GM21717 (cell line): ENCODE data around the gene COL1A2.

Experiments used
- ATAC-seq: cut with Tn5 transposase; IDR thresholded peaks from one replicate; pipeline ENCODE4 v1.9.1; 2021; ENCODE audit warnings: mild to moderate bottlenecking, moderate library complexity; ENCODE audit not compliant: unreplicated experiment

The COL1A2 gene

DNA sequence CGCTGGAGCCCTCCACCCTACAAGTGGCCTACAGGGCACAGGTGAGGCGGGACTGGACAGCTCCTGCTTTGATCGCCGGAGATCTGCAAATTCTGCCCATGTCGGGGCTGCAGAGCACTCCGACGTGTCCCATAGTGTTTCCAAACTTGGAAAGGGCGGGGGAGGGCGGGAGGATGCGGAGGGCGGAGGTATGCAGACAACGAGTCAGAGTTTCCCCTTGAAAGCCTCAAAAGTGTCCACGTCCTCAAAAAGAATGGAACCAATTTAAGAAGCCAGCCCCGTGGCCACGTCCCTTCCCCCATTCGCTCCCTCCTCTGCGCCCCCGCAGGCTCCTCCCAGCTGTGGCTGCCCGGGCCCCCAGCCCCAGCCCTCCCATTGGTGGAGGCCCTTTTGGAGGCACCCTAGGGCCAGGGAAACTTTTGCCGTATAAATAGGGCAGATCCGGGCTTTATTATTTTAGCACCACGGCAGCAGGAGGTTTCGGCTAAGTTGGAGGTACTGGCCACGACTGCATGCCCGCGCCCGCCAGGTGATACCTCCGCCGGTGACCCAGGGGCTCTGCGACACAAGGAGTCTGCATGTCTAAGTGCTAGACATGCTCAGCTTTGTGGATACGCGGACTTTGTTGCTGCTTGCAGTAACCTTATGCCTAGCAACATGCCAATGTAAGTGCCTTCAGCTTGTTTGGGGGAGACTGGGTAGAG, at the start of gene COL1A2:
Gene COL1A2, plus strand, starts transcription at position 459 of the 704 bp plus-strand sequence. Its CDS starts 137 bp downstream, at position 596.
- no peak for ATAC-seq

DNA sequence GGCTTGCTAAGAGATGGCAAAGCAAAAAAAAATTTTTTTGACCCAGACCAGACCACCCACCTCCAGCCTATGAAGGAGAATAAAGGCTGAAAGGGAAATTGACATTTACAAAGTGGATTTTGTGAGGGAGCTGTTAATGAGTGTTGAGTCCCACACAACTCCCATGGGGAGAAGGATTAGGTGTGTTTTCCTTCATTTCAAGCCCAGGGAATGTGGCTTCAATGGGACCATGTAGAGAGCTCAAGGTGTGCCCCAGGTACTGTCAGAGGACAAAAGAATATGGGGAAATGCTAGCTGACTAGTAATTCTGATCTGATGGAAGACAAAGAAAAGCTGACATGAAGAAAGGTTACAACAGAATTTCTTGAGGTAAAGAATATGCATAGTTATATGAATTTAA, 48.8 kb upstream of the COL1A2 start:
- no peak for ATAC-seq

DNA sequence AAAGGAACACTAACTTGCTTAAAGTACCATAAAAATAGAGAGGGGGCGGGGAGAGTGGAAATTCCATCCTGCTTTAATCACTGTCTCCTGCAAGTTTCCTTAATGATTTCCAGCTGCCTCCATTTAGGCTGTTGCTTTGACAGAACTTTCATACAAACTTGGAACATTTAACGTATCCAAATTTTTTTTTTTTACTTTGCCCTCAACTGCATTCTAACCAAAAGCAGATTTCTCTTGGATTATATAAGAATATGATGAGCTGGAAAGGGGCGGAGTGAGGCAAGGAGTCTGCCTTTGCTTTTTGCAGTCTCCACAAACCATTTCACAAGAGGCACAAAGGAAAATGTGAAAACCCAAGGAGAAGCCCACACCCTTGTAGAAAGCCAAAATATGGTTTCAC, 46.6 kb upstream of the COL1A2 start:
- no peak for ATAC-seq

DNA sequence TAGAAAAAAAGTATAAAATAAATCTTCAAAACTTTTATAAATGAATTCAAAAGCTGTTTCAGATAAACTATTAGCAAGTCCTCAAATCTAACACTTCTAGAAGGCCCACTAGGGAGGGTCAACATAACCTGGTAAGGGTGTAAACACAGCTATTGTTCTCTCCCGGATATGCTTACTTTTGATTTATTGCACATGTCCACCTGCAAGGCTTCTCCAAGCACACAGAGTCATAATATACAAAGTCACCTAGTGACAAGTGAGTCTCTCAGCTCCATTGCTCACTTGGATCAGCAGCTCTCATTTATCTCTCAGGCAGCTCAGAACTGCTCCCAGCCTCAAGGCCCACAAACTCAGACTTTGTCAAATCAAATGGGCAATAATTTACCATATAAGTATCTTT, 44.0 kb upstream of the COL1A2 start:
- ATAC-seq, result no peak

DNA sequence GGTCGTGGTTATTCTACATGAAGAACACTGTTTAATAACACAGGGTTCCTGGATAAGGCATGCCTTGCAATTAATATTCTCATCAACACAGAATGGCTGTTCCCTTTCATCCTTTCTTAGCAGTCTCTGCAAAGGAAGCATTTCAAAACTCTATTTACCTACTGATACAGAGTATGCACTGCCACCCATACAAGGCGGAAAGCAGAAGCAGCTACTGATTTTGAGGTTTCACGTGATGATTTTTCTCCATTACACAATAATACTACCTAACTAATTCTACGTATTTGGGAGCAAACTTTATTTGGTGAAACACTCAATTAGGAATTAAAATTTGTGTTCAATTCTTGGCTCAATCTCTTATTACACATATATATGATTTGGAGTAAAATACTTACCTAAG, 43.0 kb upstream of the COL1A2 start:
- no peak for ATAC-seq

DNA sequence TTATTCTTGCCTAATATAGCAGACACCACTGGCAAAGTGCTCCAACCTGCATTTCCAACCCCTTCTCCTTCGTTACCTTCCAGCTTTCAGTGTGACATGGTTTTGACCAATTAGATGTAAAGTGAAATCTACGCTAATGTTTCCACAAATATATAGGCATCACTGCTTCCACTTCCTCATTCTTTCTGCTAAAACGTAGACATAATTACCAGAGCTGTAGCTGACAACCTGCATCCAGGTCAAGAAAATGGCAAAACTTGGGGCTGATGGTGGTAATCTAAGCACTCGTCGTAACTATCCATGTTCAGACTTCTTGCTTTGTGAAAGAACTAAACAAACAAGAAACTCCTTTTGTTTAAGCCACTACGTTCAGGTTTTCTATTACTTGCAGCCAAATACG, 41.8 kb upstream of the COL1A2 start:
- no peak for ATAC-seq

DNA sequence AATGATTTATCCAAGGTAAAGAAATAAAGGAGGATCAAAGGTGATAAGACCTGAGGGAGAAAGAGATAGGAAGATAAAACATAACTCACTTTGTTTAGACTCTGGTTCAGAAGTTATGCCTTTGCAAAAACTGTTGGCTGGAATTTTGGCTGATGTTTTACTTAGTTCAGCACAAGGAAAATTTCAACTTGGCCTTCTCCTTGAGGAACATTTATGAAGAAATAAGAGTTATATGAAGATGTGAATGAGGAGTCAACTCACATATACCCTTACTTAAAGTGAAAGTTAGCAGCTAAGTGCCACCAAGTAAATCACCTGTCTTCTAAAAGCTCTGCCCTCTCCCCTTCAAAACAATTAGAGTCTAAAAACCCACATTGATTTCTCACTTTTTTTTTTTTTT, 39.7 kb upstream of the COL1A2 start:
- no peak for ATAC-seq

DNA sequence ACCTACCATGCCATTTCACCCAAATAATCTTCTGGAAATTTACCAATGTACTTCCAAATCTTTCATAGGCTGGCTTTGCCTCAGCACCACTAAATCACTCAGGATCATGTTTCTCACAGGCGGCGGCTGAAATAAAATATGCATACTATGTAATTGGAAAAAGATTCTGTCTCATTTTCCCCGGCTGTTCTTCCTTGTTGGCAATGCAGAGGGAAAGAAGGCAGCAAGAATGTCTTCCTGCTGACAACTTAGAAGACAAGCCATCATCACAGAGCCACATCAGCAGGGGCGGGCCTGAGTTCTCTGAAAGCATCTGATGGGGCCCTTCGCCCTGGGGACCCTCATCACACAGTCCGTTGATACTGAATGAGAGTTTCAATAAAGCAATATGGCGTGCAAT, 39.2 kb upstream of the COL1A2 start:
- ATAC-seq, result no peak

DNA sequence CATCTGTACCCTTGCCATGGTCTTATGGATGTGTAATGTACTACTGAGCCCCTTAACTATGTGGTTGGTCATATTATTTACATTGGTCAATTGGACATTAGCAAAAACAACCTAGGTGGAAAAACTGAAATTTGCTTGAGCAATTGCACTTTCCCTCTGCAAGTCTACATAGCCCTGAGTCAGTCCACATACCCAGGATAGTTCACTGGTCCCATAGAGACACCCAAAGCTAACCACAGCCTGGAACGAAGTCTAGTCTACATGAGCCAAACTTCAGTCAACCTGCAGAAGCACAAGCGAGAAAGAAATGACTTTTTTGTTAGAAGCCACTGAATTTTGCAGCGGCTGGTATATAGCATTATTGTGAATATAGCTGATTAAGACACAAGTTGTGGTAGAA, 37.6 kb upstream of the COL1A2 start:
- ATAC-seq, result no peak

DNA sequence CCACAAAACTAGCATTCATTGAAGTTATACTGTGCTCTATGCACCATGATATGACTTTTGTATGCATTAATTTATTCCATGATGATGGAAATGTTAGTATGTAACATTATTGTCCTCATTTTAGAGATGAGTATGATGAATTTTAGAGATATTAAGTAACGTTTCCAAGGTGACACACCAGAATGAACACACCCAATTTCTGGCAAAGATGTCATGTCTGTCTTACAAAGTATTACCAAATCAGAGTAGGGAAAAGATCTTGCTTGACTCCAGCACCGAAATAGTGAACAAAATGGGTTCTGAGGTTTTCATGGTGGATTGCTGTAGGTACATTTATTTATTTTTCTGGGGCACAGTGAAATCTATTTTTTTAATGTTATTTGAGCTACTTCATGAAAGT, 33.8 kb upstream of the COL1A2 start:
- no peak for ATAC-seq

DNA sequence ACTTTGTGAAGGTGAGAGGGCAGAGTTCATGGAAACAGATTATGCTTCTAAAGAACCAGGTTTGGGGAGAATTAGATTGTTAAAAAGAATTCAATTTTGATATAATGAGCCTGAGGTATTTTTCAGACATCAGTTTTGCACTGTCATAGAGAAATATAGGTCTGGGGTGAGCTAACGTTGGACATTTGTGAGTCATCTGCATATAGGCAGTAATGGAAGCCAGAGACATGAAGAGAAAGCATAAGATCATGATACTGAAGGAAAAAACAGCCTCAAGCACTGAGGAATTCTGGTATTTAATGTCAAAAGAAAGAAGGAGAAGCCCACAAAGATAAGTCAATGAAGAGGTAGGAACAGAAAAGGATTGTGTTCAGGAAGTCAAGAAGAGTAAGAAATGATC, 32.4 kb upstream of the COL1A2 start:
- no peak for ATAC-seq

DNA sequence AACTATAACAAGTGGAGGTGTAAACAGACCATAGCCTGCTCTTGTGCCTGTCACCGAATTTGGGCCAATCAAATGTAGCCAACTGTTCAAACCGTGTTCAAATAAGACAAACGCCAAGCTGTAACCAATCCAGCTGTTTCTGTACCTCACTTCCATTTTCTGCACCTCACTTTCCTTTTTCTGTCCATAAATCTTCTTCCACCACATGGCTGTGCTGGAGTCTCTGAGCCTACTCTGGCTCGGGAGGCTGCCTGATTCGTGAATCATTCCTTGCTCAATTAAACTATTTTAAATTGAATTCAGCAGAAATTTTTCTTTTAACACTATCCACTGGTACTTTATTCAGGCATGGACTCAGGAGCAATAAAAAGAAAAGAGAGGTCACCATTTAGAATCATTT, 29.9 kb upstream of the COL1A2 start:
- no peak for ATAC-seq

DNA sequence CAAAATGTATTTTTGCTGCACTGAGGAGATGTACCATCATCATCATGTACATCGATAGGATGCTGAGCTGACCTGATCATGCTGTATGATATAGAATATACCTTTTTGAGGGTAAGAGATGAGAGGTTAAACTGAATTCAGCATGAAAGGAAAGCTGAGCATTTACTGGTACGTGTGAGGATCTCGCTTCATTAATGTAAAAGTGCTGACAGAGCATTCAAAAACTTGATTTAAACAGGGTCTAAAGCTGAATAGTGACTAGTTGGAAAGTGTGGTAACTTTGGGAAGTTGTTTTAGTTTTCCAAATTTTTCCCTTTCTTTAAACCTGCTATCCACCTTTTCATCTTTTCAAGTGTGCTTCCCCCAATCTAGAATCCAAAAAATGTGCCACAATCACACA, 28.5 kb upstream of the COL1A2 start:
- ATAC-seq, result no peak

DNA sequence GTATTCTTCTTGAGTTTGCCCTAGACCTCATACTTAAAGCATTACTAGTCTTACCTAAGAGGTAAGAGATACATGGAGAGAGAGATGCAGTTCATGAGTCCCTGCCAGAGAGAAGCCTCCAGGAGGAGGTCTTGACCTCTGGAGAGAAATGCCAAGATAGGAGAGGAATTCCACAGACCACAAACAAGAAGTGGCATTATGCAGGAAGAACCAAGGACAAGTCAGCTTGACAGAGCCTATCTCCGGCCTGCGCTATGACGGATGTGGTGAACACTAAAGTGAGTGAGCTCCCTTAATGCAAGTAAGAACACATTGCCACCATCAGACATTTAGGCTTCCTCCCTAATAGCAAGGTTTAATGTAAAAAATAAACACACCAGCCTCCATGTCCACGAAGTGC, 27.9 kb upstream of the COL1A2 start:
- no peak for ATAC-seq

DNA sequence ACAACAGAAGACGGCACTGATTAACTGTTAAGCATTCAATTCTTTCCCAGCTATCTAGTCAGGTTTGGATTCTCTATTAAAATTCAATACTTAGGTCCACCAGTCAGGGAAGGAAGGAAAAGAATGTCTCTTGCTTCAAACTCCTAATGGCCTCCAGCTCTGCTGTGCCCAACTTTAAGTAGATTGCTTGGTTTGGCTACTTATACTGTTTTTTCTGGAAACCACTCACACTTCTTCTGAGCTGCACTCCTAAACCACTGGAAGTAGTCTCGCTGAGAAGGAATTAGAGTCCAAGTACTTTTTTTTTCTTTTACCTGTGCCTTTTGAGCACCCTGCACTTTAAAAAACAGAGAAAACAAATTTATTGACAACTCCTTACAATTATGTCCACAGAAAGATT, 26.7 kb upstream of the COL1A2 start:
- no peak for ATAC-seq

DNA sequence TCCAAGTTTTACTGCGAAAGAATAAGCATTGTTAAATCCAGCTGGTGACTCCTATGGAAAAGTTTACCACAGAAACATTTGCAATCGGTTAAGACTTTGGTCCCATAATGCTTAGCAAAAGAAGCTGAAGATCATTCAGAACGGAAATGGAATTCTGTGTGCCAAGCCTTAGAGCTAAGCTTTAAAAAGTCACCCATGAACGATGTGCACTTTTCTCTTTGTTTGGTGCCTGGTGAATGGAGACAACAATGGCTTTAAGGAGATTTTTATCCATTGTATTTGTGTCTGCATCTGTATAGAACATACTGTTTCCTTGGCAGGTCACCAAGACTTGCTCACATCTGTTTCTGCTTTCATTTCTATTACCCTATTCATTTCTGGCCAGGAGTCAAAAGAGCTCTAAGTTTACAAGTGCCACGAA, 26.3 kb upstream of the COL1A2 start:
- ATAC-seq, result no peak

DNA sequence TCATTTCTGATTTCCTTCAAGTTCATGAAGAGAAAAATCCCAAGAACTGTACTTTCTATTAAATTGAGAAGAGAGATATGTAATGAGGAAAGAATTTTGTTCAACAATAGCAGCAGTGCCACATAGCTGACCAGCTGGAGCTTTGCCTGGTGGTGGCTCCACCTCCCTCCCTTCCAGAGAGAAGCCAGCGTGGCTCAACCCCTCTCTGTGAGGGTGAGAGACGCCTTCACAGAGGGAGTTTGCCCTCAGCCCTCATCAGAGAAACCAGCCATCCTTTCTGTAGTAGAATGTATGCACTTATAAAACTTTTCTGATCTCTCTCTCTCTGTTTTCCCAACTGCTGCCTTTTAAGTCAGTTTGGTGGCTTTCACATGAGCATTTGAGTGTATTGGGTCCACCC, 20.5 kb upstream of the COL1A2 start:
- ATAC-seq, result no peak

DNA sequence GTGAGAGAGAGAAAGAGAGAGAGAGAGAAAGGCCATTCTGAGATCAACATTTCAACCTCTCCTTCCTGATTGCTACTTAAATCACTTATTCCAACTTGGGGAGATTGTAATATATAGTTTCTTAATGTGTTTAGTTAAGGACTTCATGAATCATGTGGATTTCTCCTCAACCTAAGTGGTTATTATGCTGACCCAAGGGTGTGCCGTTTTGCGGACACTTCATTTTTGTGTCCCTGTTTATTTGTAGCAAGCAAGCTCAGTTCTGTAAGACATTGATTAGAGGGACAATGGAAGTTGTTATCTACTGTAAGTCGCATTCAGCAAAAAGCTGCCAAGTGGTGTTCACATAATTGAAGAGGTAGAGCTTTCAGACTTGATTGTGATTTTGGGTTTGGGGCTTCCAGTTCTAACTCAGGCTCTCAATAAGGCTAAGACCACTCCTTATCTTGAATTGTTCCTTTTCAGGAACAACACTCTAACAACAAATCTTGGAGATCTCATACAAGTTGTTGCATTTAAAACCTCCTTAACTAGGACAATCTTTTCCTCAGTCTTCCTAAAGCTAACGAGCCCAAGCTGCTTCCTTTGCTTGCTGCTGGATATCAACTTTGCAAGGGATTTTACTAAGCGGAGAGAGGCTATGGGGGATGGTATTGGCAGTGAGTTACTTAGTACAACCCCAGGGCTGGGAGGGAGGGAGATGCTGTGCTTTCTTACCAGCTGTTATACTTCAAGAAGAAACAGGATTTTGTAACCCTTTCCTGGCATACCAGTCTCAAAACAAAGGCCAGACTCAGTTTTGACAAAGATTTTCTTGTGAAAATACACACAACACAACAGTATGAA, 19.8 kb upstream of the COL1A2 start:
- no peak for ATAC-seq

DNA sequence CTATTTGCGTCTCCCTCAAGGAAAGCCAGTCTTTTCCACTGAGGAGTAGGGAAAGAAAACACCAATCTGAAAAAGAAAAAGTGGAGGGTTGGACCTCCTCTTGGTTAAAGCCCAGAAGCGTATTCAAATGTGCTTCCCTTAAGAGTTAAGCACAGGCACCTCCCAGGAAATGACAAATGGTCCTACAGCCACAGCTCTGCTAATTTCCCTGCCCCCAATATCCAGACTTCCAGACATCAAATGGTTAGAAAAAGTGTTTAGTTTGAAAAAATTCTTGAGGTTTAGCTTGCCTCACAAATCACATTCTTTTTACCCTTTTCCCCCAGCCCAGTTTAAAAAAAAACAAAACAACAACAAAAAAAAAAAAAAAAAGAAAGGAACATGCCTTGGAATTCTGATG, 19.0 kb upstream of the COL1A2 start:
- ATAC-seq, result no peak

DNA sequence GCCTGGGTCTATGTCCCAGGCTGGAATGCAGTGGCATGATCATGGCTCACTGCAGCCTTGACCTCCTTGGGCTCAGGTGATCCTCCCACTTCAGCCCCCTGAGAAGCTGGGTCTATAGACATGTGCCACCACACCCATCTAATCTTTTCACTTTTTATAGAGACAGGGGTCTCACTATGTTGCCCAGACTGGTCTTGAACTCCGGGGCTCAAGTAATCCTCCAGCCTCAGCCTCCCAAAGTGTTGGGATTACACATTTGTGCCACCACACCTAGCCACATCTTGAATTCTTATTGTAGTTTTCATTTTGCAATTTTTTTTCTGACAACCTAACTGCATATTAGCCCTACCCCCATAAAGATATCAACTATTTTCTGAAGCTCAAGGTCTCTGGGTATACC, 18.4 kb upstream of the COL1A2 start:
- no peak for ATAC-seq

DNA sequence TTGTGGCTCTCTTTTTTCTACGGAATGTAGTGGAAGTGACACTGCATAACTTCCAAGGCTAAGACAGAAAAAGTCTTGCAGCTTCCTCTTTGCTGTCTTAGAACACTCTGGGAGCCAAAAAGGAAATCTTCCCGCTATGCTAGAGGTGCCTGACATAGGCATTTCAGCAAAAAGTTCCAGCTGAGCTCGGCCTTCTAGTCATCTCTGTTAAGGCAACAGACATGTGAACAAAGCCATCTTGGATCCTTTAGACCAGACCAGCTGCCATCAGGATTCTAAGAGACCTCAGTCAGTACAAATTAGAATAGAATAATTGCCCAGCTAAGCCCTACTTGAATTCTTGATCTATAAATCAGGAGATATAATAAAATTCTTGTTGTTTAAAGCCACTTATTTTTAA, 16.3 kb upstream of the COL1A2 start:
- ATAC-seq, result no peak

DNA sequence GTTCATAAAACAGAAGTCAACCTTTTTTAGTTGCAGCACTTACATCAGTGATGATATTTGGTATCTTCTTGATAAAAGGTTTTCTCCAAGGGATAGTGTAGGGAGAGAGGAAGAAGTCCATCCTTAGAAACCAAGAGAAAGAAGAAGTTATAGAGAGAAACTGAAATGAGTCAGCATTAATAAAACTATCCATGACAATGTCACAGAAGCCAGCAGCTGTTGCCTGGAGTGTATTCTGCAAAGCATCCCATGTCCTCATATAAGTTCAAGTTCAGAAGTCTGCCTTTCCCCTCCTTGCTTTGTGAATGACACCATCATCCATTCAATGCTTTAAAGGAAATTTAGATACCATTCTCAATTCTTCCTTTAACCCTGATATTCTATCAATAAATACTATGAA, 14.4 kb upstream of the COL1A2 start:
- ATAC-seq, result no peak

DNA sequence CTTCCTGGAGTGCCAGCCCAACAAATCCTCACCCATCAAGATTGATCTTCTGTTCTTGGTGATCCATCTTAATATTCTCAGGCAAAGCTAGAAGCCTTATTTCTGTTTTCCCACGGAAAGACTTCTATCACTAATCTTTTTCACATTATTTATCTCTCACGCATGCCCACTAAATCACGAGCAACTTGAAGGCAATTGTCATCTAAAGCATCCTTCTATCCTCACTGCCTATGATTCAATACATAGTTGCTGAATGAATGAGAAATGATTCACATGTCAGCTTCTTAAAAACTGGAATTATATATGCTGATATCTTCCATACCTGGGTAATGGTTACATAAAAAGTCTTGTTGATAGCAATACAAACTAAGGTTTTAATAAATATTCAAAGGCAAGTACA, 12.6 kb upstream of the COL1A2 start:
- ATAC-seq, result no peak
